Mesenchymal stem cell (in vitro differentiated cells and primary cell): ENCODE measurements around the gene CTNNA3.
A peak's percentile ranks its signal among the peaks of the same experiment; 100 is the strongest.

Experiments used
- DNase-seq: peaks from one replicate; pipeline ENCODE4 v3.0.0-alpha.2; 2013
- H2AFZ ChIP-seq: one replicate; pipeline ENCODE4 v1.6.1; 2013; ENCODE audit warnings: low read depth, mild to moderate bottlenecking, control low read depth, inconsistent platforms, low read length, moderate library complexity
- H2AK5ac ChIP-seq: 2 replicates; pipeline ENCODE4 v1.6.1; 2013; ENCODE audit warnings: low read length, moderate library complexity, mild to moderate bottlenecking, inconsistent platforms; ENCODE audit not compliant: severe bottlenecking
- H2BK120ac ChIP-seq: one replicate; pipeline ENCODE4 v1.6.1; 2013; ENCODE audit warnings: low read depth, mild to moderate bottlenecking, inconsistent platforms, low read length, moderate library complexity
- H2BK12ac ChIP-seq, 2 experiments: one replicate each; pipeline ENCODE4 v1.6.1; 2013; ENCODE audit warnings: inconsistent platforms in 2 of 2, low read length in 2 of 2, mild to moderate bottlenecking in 2 of 2, moderate library complexity in 2 of 2, control low read depth in 1 of 2
- H2BK15ac ChIP-seq: one replicate; pipeline ENCODE4 v1.6.1; 2013; ENCODE audit warnings: mild to moderate bottlenecking, low read depth, inconsistent platforms; ENCODE audit not compliant: poor library complexity, severe bottlenecking
- H2BK5ac ChIP-seq: 2 replicates; pipeline ENCODE4 v1.6.1; 2013; ENCODE audit warnings: low read depth, mild to moderate bottlenecking, low read length, control low read depth, inconsistent platforms; ENCODE audit not compliant: poor library complexity, severe bottlenecking
- H3K14ac ChIP-seq, 2 experiments: one replicate each; pipeline ENCODE4 v1.6.1; 2013; ENCODE audit warnings: inconsistent platforms in 2 of 2, low read length in 2 of 2, control low read depth in 1 of 2, mild to moderate bottlenecking in 1 of 2, moderate library complexity in 1 of 2
- H3K18ac ChIP-seq, 2 experiments: one replicate each; pipeline ENCODE4 v1.6.1; 2013; ENCODE audit warnings: inconsistent platforms in 2 of 2, low read length in 2 of 2, control low read depth in 1 of 2, low read depth in 1 of 2, mild to moderate bottlenecking in 1 of 2
- H3K23ac ChIP-seq, 2 experiments: one replicate each; pipeline ENCODE4 v1.6.1; 2013; ENCODE audit warnings: inconsistent platforms in 2 of 2, low read length in 2 of 2, mild to moderate bottlenecking in 2 of 2, moderate library complexity in 2 of 2, control low read depth in 1 of 2
- H3K27ac ChIP-seq: 2 replicates; pipeline ENCODE4 v1.5.1; 2013; ENCODE audit warnings: mild to moderate bottlenecking, moderate library complexity, low read length, control low read depth, inconsistent platforms; ENCODE audit not compliant: poor library complexity, severe bottlenecking
- H3K27me3 ChIP-seq, 2 experiments: 2 replicates each; pipeline versions ENCODE4 v1.6.1 to v1.7.0; 2013; ENCODE audit warnings: low read length in 2 of 2, mild to moderate bottlenecking in 2 of 2, moderate library complexity in 2 of 2, control low read depth in 1 of 2, inconsistent platforms in 1 of 2; ENCODE audit not compliant: control insufficient read depth in 1 of 2, insufficient read depth in 1 of 2
- H3K36me3 ChIP-seq, 2 experiments: 2 replicates each; pipeline versions ENCODE4 v1.6.1 to v1.7.0; 2013; ENCODE audit warnings: low read length in 2 of 2, control low read depth in 1 of 2, inconsistent platforms in 1 of 2, low read depth in 1 of 2, mild to moderate bottlenecking in 1 of 2; ENCODE audit not compliant: insufficient read depth in 2 of 2, control insufficient read depth in 1 of 2
- H3K4ac ChIP-seq, 2 experiments: one replicate each; pipeline ENCODE4 v1.6.1; 2013; ENCODE audit warnings: inconsistent platforms in 2 of 2, low read length in 2 of 2, mild to moderate bottlenecking in 2 of 2, moderate library complexity in 2 of 2, control low read depth in 1 of 2, low read depth in 1 of 2
- H3K4me1 ChIP-seq: 2 replicates; pipeline ENCODE4 v1.6.1; 2013; ENCODE audit warnings: low read depth, low read length, control low read depth; ENCODE audit not compliant: control insufficient read depth, insufficient read depth
- H3K4me2 ChIP-seq: 2 replicates; pipeline ENCODE4 v1.6.1; 2013; ENCODE audit warnings: low read length, mild to moderate bottlenecking, inconsistent platforms; ENCODE audit not compliant: poor library complexity, severe bottlenecking
- H3K4me3 ChIP-seq, 2 experiments: 2 replicates each; pipeline versions ENCODE4 v1.5.1 to v1.7.0; 2013; ENCODE audit warnings: low read length in 2 of 2, mild to moderate bottlenecking in 2 of 2, control low read depth in 1 of 2, low read depth in 1 of 2; ENCODE audit not compliant: insufficient read depth in 1 of 2
- H3K79me1 ChIP-seq: replicated peaks from 2 replicates; pipeline ENCODE4 v1.6.1; 2013; ENCODE audit warnings: mild to moderate bottlenecking, control low read depth, low read length, inconsistent platforms; ENCODE audit not compliant: poor library complexity, severe bottlenecking
- H3K9ac ChIP-seq: 2 replicates; pipeline ENCODE4 v1.7.0; 2013; ENCODE audit warnings: mild to moderate bottlenecking, low read length, moderate library complexity
- H3K9me3 ChIP-seq: 2 replicates; pipeline ENCODE4 v1.7.0; 2013; ENCODE audit warnings: mild to moderate bottlenecking, low read length; ENCODE audit not compliant: control insufficient read depth
- H4K8ac ChIP-seq: one replicate; pipeline ENCODE4 v1.6.1; 2013; ENCODE audit warnings: inconsistent platforms, mild to moderate bottlenecking, low read length, moderate library complexity
- H4K91ac ChIP-seq: one replicate; pipeline ENCODE4 v1.6.1; 2013; ENCODE audit warnings: mild to moderate bottlenecking, low read length, inconsistent platforms
- WGBS: methylation state at CpG from one replicate; pipeline ENCODE4 v1.1.7; 2013; ENCODE audit warnings: mixed read lengths; 5-methylcytosine and 5-hydroxymethylcytosine counted together

Gene CTNNA3

GRCh38 chr10:66180021-66180420 is 1516.0 kb downstream of the CTNNA3 start:
- peak overlapping the region in 1 of 2 experiments; percentile 33 for H3K18ac ChIP-seq
- H4K91ac ChIP-seq = no peak overlapping the region
- H3K4me1 ChIP-seq = no peaks in the 10 kb centered on the region
- H4K8ac ChIP-seq = no peak overlapping the region
- H3K14ac ChIP-seq = no peak overlapping the region
- H2BK5ac ChIP-seq = no peak overlapping the region
- no peaks in the 10 kb centered on the region for H3K27me3 ChIP-seq
- no peak overlapping the region for H3K27ac ChIP-seq
- H2BK120ac ChIP-seq = no peak overlapping the region
- H3K23ac ChIP-seq = no peak overlapping the region
- no peak overlapping the region for H3K4ac ChIP-seq
- H2BK12ac ChIP-seq = no peak overlapping the region
- H2AFZ ChIP-seq = no peak overlapping the region
- DNase-seq = no peak
- H3K4me2 ChIP-seq = no peak overlapping the region
- no peaks in the 10 kb centered on the region for H3K79me1 ChIP-seq
- no peak overlapping the region for H2AK5ac ChIP-seq
- WGBS = 93% methylated on average over 3 of the region's 3 CpGs
- no peaks in the 10 kb centered on the region for H3K36me3 ChIP-seq
- no peak overlapping the region for H2BK15ac ChIP-seq
- no peaks in the 10 kb centered on the region for H3K9me3 ChIP-seq
- no peak overlapping the region for H3K4me3 ChIP-seq
- no peak overlapping the region for H3K9ac ChIP-seq

- peak; percentile 63 for DNase-seq
- H2BK15ac ChIP-seq = no peak overlapping the region
- WGBS = 35% methylated on average over 2 of the region's 5 CpGs
These were observed 1519.2 kb downstream of the CTNNA3 start for GRCh38 chr10:66176772-66177171.

GRCh38 chr10:66167816-66168215 is 1528.2 kb downstream of the CTNNA3 start:
- H3K4me3 ChIP-seq = no peak overlapping the region
- H2BK15ac ChIP-seq = no peak overlapping the region
- no peak overlapping the region for H2AK5ac ChIP-seq
- DNase-seq = peak; percentile 14
- no peak overlapping the region for H2AFZ ChIP-seq
- H3K36me3 ChIP-seq = no peaks in the 10 kb centered on the region
- no peak overlapping the region for H4K8ac ChIP-seq
- H3K14ac ChIP-seq = no peak overlapping the region
- no peak overlapping the region for H3K4ac ChIP-seq
- WGBS = 90% methylated on average over 1 of the region's 1 CpG
- H3K27ac ChIP-seq = no peak overlapping the region
- H2BK120ac ChIP-seq = no peak overlapping the region
- no peak overlapping the region for H3K4me2 ChIP-seq
- no peaks in the 10 kb centered on the region for H3K79me1 ChIP-seq
- H3K9ac ChIP-seq = no peak overlapping the region
- H3K9me3 ChIP-seq = no peaks in the 10 kb centered on the region
- H3K18ac ChIP-seq = no peak overlapping the region
- H3K27me3 ChIP-seq = no peaks in the 10 kb centered on the region
- no peak overlapping the region for H3K23ac ChIP-seq
- H3K4me1 ChIP-seq = no peaks in the 10 kb centered on the region
- H2BK12ac ChIP-seq = no peak overlapping the region
- no peak overlapping the region for H2BK5ac ChIP-seq
- H4K91ac ChIP-seq = no peak overlapping the region

More at GRCh38 chr10:66176772-66177171, 1519.2 kb downstream of the CTNNA3 start:
- H2AK5ac ChIP-seq = no peak overlapping the region
- H3K14ac ChIP-seq = no peak overlapping the region
- no peak overlapping the region for H2BK120ac ChIP-seq
- H3K9me3 ChIP-seq = no peaks in the 10 kb centered on the region
- H3K4me2 ChIP-seq = no peak overlapping the region
- no peaks in the 10 kb centered on the region for H3K36me3 ChIP-seq
- no peak overlapping the region for H3K27ac ChIP-seq
- no peak overlapping the region for H2AFZ ChIP-seq
- no peaks in the 10 kb centered on the region for H3K27me3 ChIP-seq
- no peak overlapping the region for H3K18ac ChIP-seq
- no peak overlapping the region for H4K91ac ChIP-seq
- no peak overlapping the region for H3K9ac ChIP-seq
- H3K4me1 ChIP-seq = no peaks in the 10 kb centered on the region
- H3K79me1 ChIP-seq = no peaks in the 10 kb centered on the region
- H3K4me3 ChIP-seq = no peak overlapping the region
- H2BK5ac ChIP-seq = no peak overlapping the region
- H3K4ac ChIP-seq = no peak overlapping the region
- no peak overlapping the region for H2BK12ac ChIP-seq
- H3K23ac ChIP-seq = no peak overlapping the region
- no peak overlapping the region for H4K8ac ChIP-seq

GRCh38 chr10:66162560-66163143 is 1533.3 kb downstream of the CTNNA3 start:
- Histone ChIP-seq H3K36me3 (no peaks in the 10 kb centered on the region), H3K27ac (no peak overlapping the region), H2BK12ac (no peak overlapping the region), H3K9ac (no peak overlapping the region), H3K4me3 (no peak overlapping the region), H3K23ac (no peak overlapping the region), H3K14ac (peak overlapping the region in 1 of 2 experiments; percentile 57), H2AFZ (no peak overlapping the region), H3K79me1 (no peaks in the 10 kb centered on the region), H2BK5ac (no peak overlapping the region), H4K91ac (no peak overlapping the region), H2BK120ac (no peak overlapping the region), H3K4ac (no peak overlapping the region), H3K4me2 (no peak overlapping the region), H4K8ac (no peak overlapping the region), H2AK5ac (no peak overlapping the region), H3K18ac (no peak overlapping the region), H3K9me3 (no peaks in the 10 kb centered on the region), H3K27me3 (no peaks in the 10 kb centered on the region), H2BK15ac (no peak overlapping the region), H3K4me1 (no peaks in the 10 kb centered on the region)
- DNase-seq = no peak
- WGBS = 77% methylated on average over 5 of the region's 5 CpGs
